Sciatic nerve (tissue), 2 donors: ENCODE data around the gene AGBL1. TPM values are rescaled to one million over a fixed set of nuclear protein-coding genes. Genes with fewer than 3 reads are reported as not detected.
"Not testable (repeated sequence)": the region's sequence is repeated elsewhere in the genome, so short reads cannot be mapped to it uniquely, and the experiment has no call there.

Experiments
- ATAC-seq: fragments of 200-7000 bp; cut with Tn5 transposase; one replicate; pipeline ENCODE4 v1.9.1; 2020; ENCODE audit warnings: mild to moderate bottlenecking, moderate library complexity
- DNase-seq: peaks from one replicate; pipeline ENCODE4 v3.0.0-alpha.2; 2020; ENCODE audit warnings: low spot score
- intact Hi-C: fragments of 100-400 bp; cut with DNase I; formaldehyde crosslinking; loops from one replicate; pipeline ENCODE4 v1.14.2; 2022
- total RNA-seq: library from RNA; stranded (reverse); fragmentation: NEBNext Ultra II Directional; extraction: Animal tissue kit (Norgen Biotek cat#: 25700); gene quantifications from one replicate; pipeline ENCODE4 v1.2.1, GENCODE V29; 2021
- donor health status: DM: no; HTN: no; CAD: no.
- donor health status: DM: no; HTN: no; CAD: no.

AGBL1 gene
- total RNA-seq, 1 donor from 2014 or later, result 0.49 TPM

GRCh38 chr15:86969364-86969763 lies 889.7 kb downstream of the AGBL1 start:
- no peak for ATAC-seq
- no peak for DNase-seq
- intact Hi-C loops, result no loop called here

- intact Hi-C loops, result no loop called here
- DNase-seq, result no peak
- no peak for ATAC-seq
Observed at GRCh38 chr15:86973284-86973844, 893.7 kb downstream of the AGBL1 start.

GRCh38 chr15:86988033-86988432 lies 908.4 kb downstream of the AGBL1 start:
- DNase-seq, result no peak
- intact Hi-C loops, result no loop called here
- ATAC-seq, result no peak

GRCh38 chr15:87021751-87022150 lies 942.1 kb downstream of the AGBL1 start:
- ATAC-seq (no peak), DNase-seq (no peak)
- intact Hi-C loops, result no loop called here

GRCh38 chr15:87031540-87032230 lies 952.0 kb downstream of the AGBL1 start:
- DNase-seq (no peak), ATAC-seq (no peak)
- intact Hi-C loops, result no loop called here

GRCh38 chr15:87032295-87032694 lies 952.6 kb downstream of the AGBL1 start:
- intact Hi-C loops, result no loop called here
- DNase-seq (no peak), ATAC-seq (no peak)

- intact Hi-C loops, result no loop called here
- DNase-seq, result no peak
- ATAC-seq, result no peak
Observed at GRCh38 chr15:87033056-87033455, 953.4 kb downstream of the AGBL1 start.

- DNase-seq (no peak), ATAC-seq (no peak)
- intact Hi-C loops, result no loop called here
Observed at GRCh38 chr15:87034886-87035285, 955.2 kb downstream of the AGBL1 start.

GRCh38 chr15:87038404-87038803 lies 958.7 kb downstream of the AGBL1 start:
- ATAC-seq, result no peak
- no peak for DNase-seq
- intact Hi-C loops, result no loop called here

- intact Hi-C loops, ATAC-seq, DNase-seq: not testable (repeated sequence)
Observed at GRCh38 chr15:87042619-87043018, 962.9 kb downstream of the AGBL1 start.

- DNase-seq (no peak), ATAC-seq (no peak)
- intact Hi-C loops, result no loop called here
Observed at GRCh38 chr15:87045746-87046145, 966.1 kb downstream of the AGBL1 start.

- ATAC-seq (no peak), DNase-seq (no peak)
- intact Hi-C loops, result no loop called here
Observed at GRCh38 chr15:87047203-87047965, 967.7 kb downstream of the AGBL1 start.
